D341Med (cell line): ENCODE data around the gene SHOC2.
A peak's percentile ranks its signal among the peaks of the same experiment; 100 is the strongest.

ENCODE experiments used
- DNase-seq: peaks from one replicate; pipeline ENCODE4 v3.0.0; 2012; ENCODE audit warnings: low spot score

SHOC2 gene

DNA sequence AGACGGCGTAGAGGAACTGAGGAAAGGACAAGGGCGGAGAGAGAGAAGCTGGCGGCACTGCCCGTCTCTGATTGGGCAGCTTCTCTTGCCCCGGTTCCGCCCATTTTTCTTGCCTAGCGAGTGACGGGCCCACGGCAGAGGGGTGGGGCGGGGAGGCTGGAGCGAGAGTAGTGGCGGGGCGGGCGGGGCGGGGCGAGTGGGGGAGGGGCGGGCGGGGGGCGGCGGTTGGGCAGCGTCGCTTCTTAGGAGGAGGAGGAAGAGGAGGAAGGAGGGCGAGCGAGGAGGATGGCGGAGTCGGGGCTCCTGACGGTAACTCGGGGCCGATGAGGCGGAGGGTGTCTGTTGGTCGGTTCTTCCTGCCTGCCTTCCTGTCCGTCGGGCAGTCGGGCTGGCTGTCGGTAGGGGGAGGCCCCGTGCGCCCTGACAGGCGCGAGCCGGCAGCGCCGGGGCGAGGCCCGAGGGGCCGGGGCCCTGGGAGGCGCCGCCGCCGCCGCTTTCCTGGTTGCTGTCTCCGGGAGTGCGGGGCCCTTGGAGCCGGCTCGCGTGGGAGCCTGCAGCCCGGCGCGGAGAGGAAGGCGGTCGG is at the start of gene SHOC2:
Gene SHOC2, plus strand, starts transcription at position 256 of the 583 bp plus-strand sequence. CDS start 44,755 bp downstream, outside the sequence.
- peak; percentile 85 for DNase-seq

GRCh38 chr10:110870823-110871297 is 48.5 kb upstream of the SHOC2 start:
- no peak for DNase-seq

DNA sequence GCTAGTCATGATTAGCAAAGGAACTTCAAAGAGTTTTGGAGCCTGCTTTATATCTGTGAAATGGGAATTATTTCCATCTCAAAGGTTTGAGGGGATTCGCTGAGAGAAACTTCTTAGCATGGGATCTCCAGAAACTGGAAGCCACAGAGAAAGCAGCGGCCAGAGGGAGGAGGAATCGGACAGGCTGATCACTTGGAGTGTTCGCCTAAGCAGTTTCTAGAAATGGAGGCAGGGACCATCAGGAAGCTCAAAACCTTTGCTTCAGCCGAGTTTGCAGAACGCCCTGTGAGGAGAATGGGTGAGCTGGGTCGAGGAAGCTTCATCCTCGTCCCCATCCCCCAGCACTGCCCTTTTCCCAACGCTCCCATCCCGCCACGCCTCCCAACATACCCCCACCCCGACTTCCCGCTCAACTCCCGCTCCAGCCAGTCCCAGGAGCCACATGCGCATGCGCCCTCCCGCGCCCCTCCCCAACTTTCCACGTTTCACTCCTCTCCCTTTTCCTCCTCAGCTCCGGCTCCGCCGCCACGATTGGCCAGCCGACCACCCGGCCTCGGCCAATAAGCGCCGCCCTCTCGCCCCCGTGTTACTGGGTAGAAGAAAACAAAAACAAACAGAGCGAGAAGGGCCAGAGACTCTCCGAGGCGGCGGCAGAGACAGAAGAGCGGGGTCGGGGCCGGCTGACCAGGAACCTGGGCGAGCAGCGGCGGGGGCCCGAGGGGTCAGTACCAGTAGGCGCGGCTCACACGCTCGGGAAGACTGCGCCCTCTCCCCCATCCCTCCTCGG is 47.9 kb upstream of the SHOC2 start, which contains the start of gene PDCD4:
Gene PDCD4, plus strand, starts transcription at position 631 of the 787 bp plus-strand sequence. CDS start 4,100 bp downstream, outside the sequence.
- peak; percentile 91 for DNase-seq

- DNase-seq: peak; percentile 70
Measured at GRCh38 chr10:110872145-110872983, 47.0 kb upstream of the SHOC2 start.

DNA sequence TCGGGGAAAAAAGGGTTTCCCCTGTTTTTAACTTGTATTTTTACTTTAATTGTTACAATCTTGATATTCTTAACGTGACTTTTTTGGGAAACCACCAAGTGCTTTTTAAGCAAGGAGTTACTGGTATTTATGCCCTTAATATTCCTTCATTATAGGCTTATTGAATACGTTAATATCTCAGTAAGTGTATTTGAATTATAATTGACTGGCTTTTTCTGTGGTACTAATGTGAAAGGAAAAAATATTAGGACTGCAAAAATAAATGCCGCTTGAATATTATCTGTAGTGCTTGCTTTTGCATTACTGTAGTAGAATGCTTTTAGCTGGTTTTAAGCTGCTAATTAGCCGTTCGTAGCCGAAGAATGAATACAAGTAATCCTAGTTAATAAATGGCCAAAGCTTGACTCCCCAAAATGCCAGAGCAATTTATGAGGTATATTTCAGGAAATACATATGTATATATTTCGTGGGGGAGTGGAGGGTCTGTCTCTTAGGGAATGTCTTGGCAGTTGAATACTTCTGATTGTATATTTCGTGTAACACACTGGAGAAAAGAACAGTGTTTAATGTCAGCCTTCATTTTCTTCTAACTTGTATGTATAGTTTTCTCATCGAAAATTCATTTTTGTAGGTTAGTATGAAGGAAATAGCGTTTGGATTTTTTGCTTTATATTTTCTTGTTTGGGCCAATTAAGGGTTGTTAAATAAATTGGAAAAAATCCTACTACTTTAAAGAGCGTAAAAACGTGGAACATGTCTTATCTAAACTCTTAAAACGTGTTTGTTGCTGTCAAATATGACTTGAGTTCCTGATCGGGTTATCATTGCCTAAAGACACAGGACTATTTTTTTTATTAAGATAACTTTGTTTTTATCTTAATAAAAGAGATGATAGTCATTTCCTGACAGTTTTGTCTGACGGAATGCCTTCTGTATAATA is 46.1 kb upstream of the SHOC2 start:
- DNase-seq: no peak

GRCh38 chr10:110873951-110874350 is 45.5 kb upstream of the SHOC2 start:
- DNase-seq: no peak

GRCh38 chr10:110876000-110876399 is 43.4 kb upstream of the SHOC2 start:
- DNase-seq: no peak

- no peak for DNase-seq
Measured at GRCh38 chr10:110876788-110877187, 42.6 kb upstream of the SHOC2 start.

GRCh38 chr10:110880012-110880411 is 39.4 kb upstream of the SHOC2 start:
- no peak for DNase-seq

DNA sequence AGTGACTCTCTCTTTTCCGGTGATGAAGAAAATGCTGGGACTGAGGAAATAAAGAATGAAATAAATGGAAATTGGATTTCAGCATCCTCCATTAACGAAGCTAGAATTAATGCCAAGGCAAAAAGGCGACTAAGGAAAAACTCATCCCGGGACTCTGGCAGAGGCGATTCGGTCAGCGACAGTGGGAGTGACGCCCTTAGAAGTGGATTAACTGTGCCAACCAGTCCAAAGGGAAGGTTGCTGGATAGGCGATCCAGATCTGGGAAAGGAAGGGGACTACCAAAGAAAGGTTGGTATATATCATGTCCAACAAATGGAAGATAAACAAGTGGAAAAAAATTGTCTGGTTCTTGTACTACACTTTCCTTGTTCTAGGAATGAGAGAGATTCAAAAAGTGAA is 38.2 kb upstream of the SHOC2 start:
- DNase-seq: no peak

- no peak for DNase-seq
Measured at GRCh38 chr10:110881905-110882304, 37.5 kb upstream of the SHOC2 start.

DNA sequence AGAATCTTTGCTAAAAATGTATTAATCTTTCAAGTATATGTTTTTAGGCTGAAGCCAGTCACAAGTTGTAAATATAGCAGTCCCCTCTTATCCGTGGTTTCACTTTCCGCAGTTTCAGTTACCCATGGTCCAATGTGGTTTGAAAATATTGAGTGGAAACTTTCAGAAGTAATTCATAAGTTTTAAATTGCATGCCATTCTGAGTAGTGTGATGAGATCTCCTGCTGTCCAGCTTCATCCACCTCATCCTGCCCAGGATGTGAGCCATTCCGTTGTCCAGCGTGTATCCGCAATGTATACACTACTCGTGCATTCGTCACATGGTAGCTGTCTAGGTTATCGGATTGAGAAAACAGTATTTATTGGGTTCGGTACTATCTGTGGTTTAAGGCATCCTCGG is 35.5 kb upstream of the SHOC2 start:
- DNase-seq: no peak

DNA sequence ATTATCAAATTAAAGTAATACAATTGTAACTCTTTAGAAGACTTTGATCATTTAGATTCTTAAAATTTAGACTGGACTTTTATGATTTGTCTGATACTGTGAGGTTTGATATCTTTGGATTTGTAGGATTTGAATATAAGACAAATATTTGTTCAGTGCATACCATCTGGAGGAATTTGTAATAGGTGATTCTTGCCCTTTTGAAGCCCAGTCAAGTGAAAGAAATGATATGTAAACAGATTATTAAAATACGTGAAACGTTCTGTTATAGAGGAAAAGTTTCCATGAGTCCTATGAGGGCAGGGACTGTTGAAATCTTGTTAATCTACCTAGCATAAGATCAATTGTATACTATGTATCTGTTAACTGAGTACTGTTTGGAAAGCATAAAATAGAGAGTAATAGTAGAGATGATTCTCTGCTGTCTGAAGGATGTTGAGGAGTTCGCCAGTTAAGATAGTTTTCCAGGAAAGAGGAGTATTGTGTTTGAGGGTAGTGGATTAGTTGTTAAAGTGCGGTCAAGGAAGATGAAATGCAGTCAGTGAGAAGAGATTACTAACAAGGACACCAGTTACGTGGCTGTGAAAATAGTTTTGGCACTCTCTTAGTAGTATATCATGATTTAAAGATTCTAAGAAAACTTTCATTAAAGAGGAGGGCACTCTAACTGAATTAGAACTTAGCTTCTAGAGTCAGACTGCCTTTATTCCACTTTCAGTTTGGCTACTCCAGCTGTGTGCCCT is 33.3 kb upstream of the SHOC2 start:
- DNase-seq: no peak

DNA sequence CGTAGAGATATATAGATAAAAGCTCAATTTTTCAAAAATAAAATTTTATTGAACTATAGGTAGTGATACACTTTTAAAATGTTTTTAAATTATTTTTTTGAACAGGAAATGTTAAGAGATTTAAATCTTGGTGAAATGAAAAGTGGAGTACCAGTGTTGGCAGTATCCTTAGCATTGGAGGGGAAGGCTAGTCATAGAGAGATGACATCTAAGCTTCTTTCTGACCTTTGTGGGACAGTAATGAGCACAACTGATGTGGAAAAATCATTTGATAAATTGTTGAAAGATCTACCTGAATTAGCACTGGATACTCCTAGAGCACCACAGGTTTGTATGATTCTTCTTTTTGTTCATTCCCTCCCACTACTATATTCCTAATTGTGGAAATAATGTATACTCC is 31.8 kb upstream of the SHOC2 start:
- no peak for DNase-seq

GRCh38 chr10:110892602-110893288 is 26.7 kb upstream of the SHOC2 start:
- DNase-seq: no peak

- peak; percentile 22 for DNase-seq
Measured at GRCh38 chr10:110893559-110894179, 25.7 kb upstream of the SHOC2 start.

- DNase-seq: no peak
Measured at GRCh38 chr10:110897184-110897583, 22.2 kb upstream of the SHOC2 start.

GRCh38 chr10:110898391-110898790 is 21.0 kb upstream of the SHOC2 start:
- DNase-seq: no peak

- no peak for DNase-seq
Measured at GRCh38 chr10:110900983-110901382, 18.4 kb upstream of the SHOC2 start.
